Sigmoid colon (tissue), 7 donors: ENCODE measurements around the gene SH3RF3. TPM values are rescaled to one million over a fixed set of nuclear protein-coding genes. Genes with fewer than 3 reads are reported as not detected.

Experiments used
- DNase-seq: peaks from one replicate; pipeline ENCODE4 v3.0.0-alpha.2; 2019
- H3K27ac ChIP-seq, 4 donors: fragments of 200-600 bp; sonication (generic); one replicate each; pipeline ENCODE4 v1.5.1; 2016 to 2019; ENCODE audit warnings: mild to moderate bottlenecking in 1 of 4
- H3K27me3 ChIP-seq, 3 donors: fragments of 200-600 bp; sonication (generic); one replicate each; pipeline ENCODE4 v1.5.1; 2019; ENCODE audit warnings: mild to moderate bottlenecking in 1 of 3
- H3K36me3 ChIP-seq, 4 donors: fragments of 200-600 bp; sonication (generic); one replicate each; pipeline ENCODE4 v1.5.1; 2016 to 2019
- H3K4me1 ChIP-seq, 4 donors: fragments of 200-600 bp; sonication (generic); one replicate each; pipeline ENCODE4 v1.5.1; 2017 to 2019
- H3K4me3 ChIP-seq, 4 donors: fragments of 200-600 bp; sonication (generic); one replicate each; pipeline ENCODE4 v1.5.1; 2017 to 2019; ENCODE audit warnings: mild to moderate bottlenecking in 2 of 4, moderate library complexity in 1 of 4
- H3K9me3 ChIP-seq, 4 donors: fragments of 200-600 bp in 3 of 4; sonication (generic) in 3 of 4; one replicate each; pipeline versions ENCODE4 v1.5.1 to v1.6.1; 2013 to 2019
- CTCF ChIP-seq, 4 experiments: fragments of 450-650 bp in 3 of 4; fragments of 200-600 bp in 1 of 4; IDR thresholded peaks; one replicate each; pipeline ENCODE4 v1.5.1; 2016 to 2019; ENCODE audit warnings: antibody characterized with exemption in 4 of 4, mild to moderate bottlenecking in 3 of 4, moderate library complexity in 2 of 4
- EP300 ChIP-seq, 4 donors: sonication (generic); formaldehyde crosslinking; IDR thresholded peaks; one replicate each; pipeline ENCODE4 v1.6.1; 2017; ENCODE audit warnings: antibody characterized with exemption in 4 of 4
- POLR2A ChIP-seq, 2 donors: fragments of 450-650 bp; IDR thresholded peaks; one replicate each; pipeline ENCODE4 v1.6.1; 2016; ENCODE audit warnings: antibody characterized with exemption in 2 of 2, mild to moderate bottlenecking in 2 of 2, moderate library complexity in 2 of 2
- POLR2AphosphoS5 ChIP-seq, 4 donors: sonication (generic); formaldehyde crosslinking; IDR thresholded peaks; one replicate each; pipeline ENCODE4 v1.6.1; 2017; ENCODE audit warnings: antibody characterized with exemption in 4 of 4
- WGBS, 2 donors: extraction: QIAGEN DNeasy Blood & Tissue Kit; methylation state at CpG; one replicate each; pipeline ENCODE4 v1.1.7; 2013; 5-methylcytosine and 5-hydroxymethylcytosine counted together
- intact Hi-C: fragments of 100-400 bp; cut with DNase I; formaldehyde crosslinking; loops from one replicate; pipeline ENCODE4 v1.15.1; 2023
- polyA plus RNA-seq, 3 donors: library from polyadenylated mRNA; stranded (reverse); fragments of 200-250 nt; gene quantifications; one replicate each; pipeline ENCODE4 v1.2.3, GENCODE V29; 2013
- total RNA-seq, 4 donors: library from RNA; depleted of rRNA; stranded (reverse); fragments of >200 nt; gene quantifications; one replicate each; pipeline ENCODE4 v1.1.0, GENCODE V29; 2016
- donor health status: healthy with polysubstance abuse.
- donor health status: Bipolar disorder and iron deficiency.
- donor health status: healthy.

SH3RF3 gene
- total and polyA plus RNA-seq, 7 donors, result 0.69 to 10.0 (median 3.4) TPM

GRCh38 chr2:109435901-109436598 lies 307.0 kb downstream of the SH3RF3 start:
- no peaks in the 10 kb centered on the region for H3K4me1 ChIP-seq
- DNase-seq, result peak; percentile 78
- TF ChIP-seq POLR2A (IDR thresholded peaks at IDR 0.05), result no peak
- no peak for TF ChIP-seq CTCF (IDR thresholded peaks at IDR 0.05)
- peak in 2 of 4 donors; percentile 58 to 66 for TF ChIP-seq EP300 (IDR thresholded peaks at IDR 0.05)
- peak; percentile 28 to 72 (median 56) for TF ChIP-seq POLR2AphosphoS5 (IDR thresholded peaks at IDR 0.05)
- intact Hi-C loops, result no loop called here
- no peaks in the 10 kb centered on the region for H3K9me3 ChIP-seq
- H3K27ac ChIP-seq, result peak overlapping the region; percentile 53 to 70 (median 62)
- H3K27me3 ChIP-seq, result no peaks in the 10 kb centered on the region
- 85 to 92% methylated on average over 13 of the region's 13 CpGs for WGBS, 2 donors
- peaks cover 0 to 39% (median 5%) of the 10 kb centered on the region in 4 donors for H3K36me3 ChIP-seq
- H3K4me3 ChIP-seq, result no peak overlapping the region

DNA sequence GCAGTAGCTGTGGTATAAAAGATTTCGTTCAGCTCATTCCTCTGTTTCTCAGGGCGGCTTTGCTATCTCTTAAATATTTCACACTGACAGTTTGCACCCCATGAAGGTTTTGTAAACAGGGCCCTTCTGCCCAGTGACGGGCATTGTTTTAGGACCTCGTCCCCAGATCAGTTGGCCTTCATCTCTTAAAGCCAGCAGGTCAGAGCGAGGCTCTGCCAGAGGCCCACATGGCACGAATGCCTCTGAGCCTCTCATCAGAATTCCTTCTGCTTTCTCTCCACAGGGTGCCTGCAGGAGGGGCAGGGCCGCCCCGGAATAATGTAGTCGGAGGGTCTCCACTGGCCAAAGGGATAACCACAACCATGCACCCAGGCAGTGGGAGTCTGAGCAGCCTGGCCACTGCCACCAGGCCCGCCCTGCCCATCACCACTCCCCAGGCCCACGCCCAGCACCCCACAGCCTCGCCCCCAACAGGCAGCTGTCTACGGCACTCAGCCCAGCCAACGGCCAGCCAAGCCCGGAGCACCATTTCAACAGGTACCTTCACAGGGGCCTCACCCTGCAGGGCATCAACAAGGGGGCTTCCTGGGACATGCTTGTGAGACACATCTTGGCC lies 307.7 kb downstream of the SH3RF3 start:
- intact Hi-C loops, result no loop called here

DNA sequence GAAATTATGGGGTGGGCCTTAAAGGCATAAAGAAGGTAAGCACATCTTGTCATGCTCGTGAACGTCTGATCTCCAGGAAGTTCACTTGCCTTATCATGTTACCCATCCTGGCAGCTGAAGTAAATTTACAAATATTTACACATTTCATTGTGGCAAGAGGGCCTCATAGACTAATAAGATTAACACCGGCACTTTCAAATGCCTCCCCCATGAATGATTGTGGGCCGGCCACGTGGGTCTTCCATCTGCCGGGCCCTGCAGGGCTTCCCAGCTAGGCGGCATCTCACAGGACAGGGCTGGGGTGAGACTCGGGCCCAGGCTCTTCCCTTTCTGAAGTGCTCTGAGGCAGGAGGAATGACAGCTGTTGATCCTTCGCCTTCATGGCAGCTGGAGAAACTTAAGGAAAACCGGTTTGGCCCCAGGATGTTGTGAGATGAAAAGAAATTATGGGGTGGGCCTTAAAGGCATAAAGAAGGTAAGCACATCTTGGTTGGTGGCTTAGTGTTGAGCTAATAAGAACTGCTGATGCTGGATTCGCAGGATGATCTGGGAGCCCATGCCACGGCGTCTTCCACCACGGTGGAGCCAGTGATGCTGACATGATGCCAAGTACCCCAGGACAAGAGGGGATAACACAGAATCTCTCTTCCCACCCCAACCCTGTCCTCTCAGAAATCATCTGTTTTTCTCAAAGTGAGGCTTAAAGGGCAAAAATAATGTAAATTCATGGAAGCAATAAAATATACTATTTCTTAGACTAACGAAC lies 308.5 kb downstream of the SH3RF3 start:
- peak; percentile 35 for DNase-seq
- Histone ChIP-seq H3K4me1 (no peaks in the 10 kb centered on the region), H3K4me3 (no peak overlapping the region), H3K27ac (peak overlapping the region; percentile 53 to 70 (median 60)), H3K27me3 (no peaks in the 10 kb centered on the region), H3K36me3 (peaks cover 0 to 38% (median 5%) of the 10 kb centered on the region in 4 donors), H3K9me3 (peaks cover 0 to 7% (median under 1%) of the 10 kb centered on the region in 4 donors)
- 40 to 73% methylated on average over 15 of the region's 15 CpGs for WGBS, 2 donors
- intact Hi-C loops, result no loop called here
- TF ChIP-seq EP300 (IDR thresholded peaks at IDR 0.05) (no peak), CTCF (IDR thresholded peaks at IDR 0.05) (no peak), POLR2AphosphoS5 (IDR thresholded peaks at IDR 0.05) (no peak), POLR2A (IDR thresholded peaks at IDR 0.05) (no peak)

More for the DNA sequence above, 307.7 kb downstream of the SH3RF3 start:
- Histone ChIP-seq H3K4me1 (no peaks in the 10 kb centered on the region), H3K27ac (peak overlapping the region; percentile 53 to 70 (median 60)), H3K9me3 (no peaks in the 10 kb centered on the region), H3K4me3 (no peak overlapping the region), H3K36me3 (peaks cover 0 to 39% (median 5%) of the 10 kb centered on the region in 4 donors), H3K27me3 (no peaks in the 10 kb centered on the region)
- 71 to 84% methylated on average over 15 of the region's 15 CpGs for WGBS, 2 donors
- peak; percentile 59 for DNase-seq
- TF ChIP-seq POLR2A (IDR thresholded peaks at IDR 0.05) (no peak), EP300 (IDR thresholded peaks at IDR 0.05) (no peak), CTCF (IDR thresholded peaks at IDR 0.05) (no peak), POLR2AphosphoS5 (IDR thresholded peaks at IDR 0.05) (no peak)

- 95 to 96% methylated on average over 1 of the region's 1 CpG for WGBS, 2 donors
- Histone ChIP-seq H3K27me3 (no peaks in the 10 kb centered on the region), H3K9me3 (peaks cover 0 to 7% (median 2%) of the 10 kb centered on the region in 4 donors), H3K4me3 (no peak overlapping the region), H3K4me1 (no peaks in the 10 kb centered on the region), H3K36me3 (peaks cover 0 to 33% (median 5%) of the 10 kb centered on the region in 4 donors), H3K27ac (peak overlapping the region in 3 of 4 donors; percentile 20 to 61 (median 60))
- TF ChIP-seq POLR2A (IDR thresholded peaks at IDR 0.05) (no peak), POLR2AphosphoS5 (IDR thresholded peaks at IDR 0.05) (no peak), CTCF (IDR thresholded peaks at IDR 0.05) (no peak), EP300 (IDR thresholded peaks at IDR 0.05) (no peak)
- intact Hi-C loops, result no loop called here
- DNase-seq, result peak; percentile 43
These were observed 309.1 kb downstream of the SH3RF3 start for GRCh38 chr2:109438146-109438545.
